ENCODE measurements around the gene WFDC9.
"Not testable (repeated sequence)": the region's sequence is repeated elsewhere in the genome, so short reads cannot be mapped to it uniquely, and the experiment has no call there.

The WFDC9 gene

GRCh38 chr20:45589725-45590124, 41.4 kb downstream of the WFDC9 start:
- DNase-seq: peak; percentile 19

- no peak for DNase-seq
Observed at GRCh38 chr20:45588800-45589199, 42.3 kb downstream of the WFDC9 start.

- not testable (repeated sequence) for DNase-seq
Observed at GRCh38 chr20:45585986-45586385, 45.1 kb downstream of the WFDC9 start.

GRCh38 chr20:45584294-45584693, 46.8 kb downstream of the WFDC9 start:
- DNase-seq: not testable (repeated sequence)

- no peak for DNase-seq
Observed at GRCh38 chr20:45583502-45583901, 47.6 kb downstream of the WFDC9 start.

GRCh38 chr20:45581702-45582101, 49.4 kb downstream of the WFDC9 start:
- DNase-seq: peak; percentile 66

GRCh38 chr20:45579184-45579583, 51.9 kb downstream of the WFDC9 start, which contains the start of gene WFDC8:
Gene WFDC8 (minus strand): TSS chr20:45579284. CDS start chr20:45579247, 37 bp downstream.
- no peak for DNase-seq

- DNase-seq: no peak
Observed at GRCh38 chr20:45578231-45578630, 52.9 kb downstream of the WFDC9 start.

GRCh38 chr20:45576995-45577394, 54.1 kb downstream of the WFDC9 start:
- DNase-seq: no peak

GRCh38 chr20:45575931-45576330, 55.2 kb downstream of the WFDC9 start:
- no peak for DNase-seq

GRCh38 chr20:45569650-45570049, 61.4 kb downstream of the WFDC9 start:
- DNase-seq: not testable (repeated sequence)

- DNase-seq: no peak
Observed at GRCh38 chr20:45564760-45565276, 66.3 kb downstream of the WFDC9 start.
